T-helper 2 cell treated with Interferon-gamma antibody and Interleukin-4, amounts not matched to agents 100 ng/mL and 5 ng/mL, for 36 hours (primary cell): ENCODE measurements around the gene ZNF546. TPM values are rescaled to one million over a fixed set of nuclear protein-coding genes. Genes with fewer than 3 reads are reported as not detected.

Experiments used
- intact Hi-C: fragments of 100-400 bp; cut with micrococcal nuclease; formaldehyde crosslinking; loops from one replicate; pipeline ENCODE4 v1.15.1; 2023
- total RNA-seq: library from RNA; stranded (reverse); gene quantifications from 2 replicates; pipeline ENCODE4 v1.2.3, GENCODE V29; 2022

Gene ZNF546
- total RNA-seq, 1 donor from 2014 or later = 5.4 TPM

- intact Hi-C loops = loop anchor here (5.0 kb wide), 1 partner anchor 112 kb away; no protein-coding TSS in a partner anchor
Measured at GRCh38 chr19:40054632-40055031, 57.8 kb downstream of the ZNF546 start.

- intact Hi-C loops = loop anchor here (5.0 kb wide), 1 partner anchor 113 kb away; no protein-coding TSS in a partner anchor
Measured at GRCh38 chr19:40055049-40055448, 58.2 kb downstream of the ZNF546 start.

DNA sequence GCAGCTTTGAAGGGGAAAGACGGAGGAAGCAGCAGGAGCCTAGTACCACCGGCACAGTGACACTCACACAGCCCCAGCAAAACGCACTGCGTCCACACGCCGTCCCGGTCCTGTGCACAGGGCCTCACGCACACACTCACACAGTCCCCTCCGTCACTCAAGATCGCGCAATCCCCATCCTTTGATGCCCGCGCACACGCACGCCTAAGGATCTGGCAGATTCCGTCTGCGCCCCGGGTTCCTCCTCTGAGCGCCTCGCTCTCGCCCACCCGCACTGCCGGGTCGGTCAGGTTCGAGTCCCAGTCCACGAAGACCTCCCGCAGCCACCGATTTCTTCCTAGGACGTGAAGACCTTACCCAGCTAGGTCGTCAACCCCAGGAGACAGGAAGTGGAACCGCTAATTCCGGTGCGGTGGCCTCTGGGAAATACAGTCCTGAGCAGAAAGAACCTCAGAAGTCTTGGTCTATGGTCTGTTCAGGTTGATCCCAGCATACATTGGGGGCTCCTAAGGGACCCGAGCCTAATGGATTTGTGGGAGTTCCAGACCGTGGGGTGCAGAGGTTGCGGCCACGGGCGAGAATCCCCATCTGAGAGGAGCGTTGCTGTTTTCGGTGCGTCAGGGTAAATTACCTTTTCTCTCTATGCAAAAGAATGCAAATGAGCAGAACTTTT is 59.1 kb downstream of the ZNF546 start, which contains the start of gene ZNF780B:
ZNF780B (minus strand) TSS at position 400 of the 673 bp plus-strand sequence. CDS start 5,899 bp downstream, outside the sequence.
- intact Hi-C loops = loop anchor here (1.0 to 5.0 kb wide), 3 partner anchors 34 to 114 kb away; partner anchors contain the start of genes ZNF546 and ZNF780A

- intact Hi-C loops = loop anchor here (1.0 to 5.0 kb wide), 3 partner anchors 34 to 114 kb away; partner anchors contain the start of genes ZNF546 and ZNF780A
Measured at GRCh38 chr19:40056505-40056904, 59.6 kb downstream of the ZNF546 start.

- intact Hi-C loops = loop anchor here (5.0 kb wide), 1 partner anchor 115 kb away; no protein-coding TSS in a partner anchor
Measured at GRCh38 chr19:40057166-40057565, 60.3 kb downstream of the ZNF546 start.

GRCh38 chr19:40059624-40060023 is 62.8 kb downstream of the ZNF546 start:
- intact Hi-C loops = loop anchor here (5.0 kb wide), 1 partner anchor 117 kb away; no protein-coding TSS in a partner anchor

DNA sequence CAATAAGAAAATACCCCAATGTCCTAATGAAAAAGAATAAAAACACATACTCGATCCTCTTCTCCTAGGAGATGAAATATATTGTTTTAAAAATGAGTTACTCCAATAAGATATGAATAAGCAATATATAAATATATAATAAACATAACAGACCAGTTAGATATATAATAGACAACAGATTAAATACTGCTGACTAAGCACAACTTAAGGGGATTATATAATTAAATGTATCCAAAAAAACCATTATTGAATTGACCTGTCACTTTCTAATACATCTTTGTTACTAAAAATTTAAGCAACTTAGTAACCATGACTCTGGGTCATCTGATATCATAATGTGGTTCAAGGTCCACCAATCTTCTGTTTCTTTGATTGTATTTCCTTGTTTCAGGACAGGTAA is 73.2 kb downstream of the ZNF546 start:
- intact Hi-C loops = no loop called here

Other genes starting within 250 kb of the ZNF546 start
- gene LEUTX, start 218.2 kb upstream of the ZNF546 start, total RNA-seq = not detected in 2 replicates
- gene DYRK1B, start 162.9 kb upstream of the ZNF546 start, total RNA-seq = 5.7 and 5.9 TPM in 2 replicates
- gene FBL, start 150.7 kb upstream of the ZNF546 start, total RNA-seq = 375 and 397 TPM in 2 replicates
- gene FCGBP, start 62.4 kb upstream of the ZNF546 start, total RNA-seq = 7.3 and 7.4 TPM in 2 replicates
- gene PSMC4, start 25.9 kb upstream of the ZNF546 start, total RNA-seq = 133 and 134 TPM in 2 replicates
- gene ZNF780B, start 59.2 kb downstream of the ZNF546 start, total RNA-seq = 29.4 and 30.0 TPM in 2 replicates
- 20.5 and 21.4 TPM in 2 replicates for gene ZNF780A, start 93.9 kb downstream of the ZNF546 start, total RNA-seq
- gene MAP3K10, start 194.4 kb downstream of the ZNF546 start, total RNA-seq = 15.2 and 17.5 TPM in 2 replicates
- gene TTC9B, start 221.3 kb downstream of the ZNF546 start, total RNA-seq = not detected in 2 replicates
- gene CCNP, start 229.6 kb downstream of the ZNF546 start, total RNA-seq = 0.09 and 0.14 TPM in 2 replicates